Esophagus squamous epithelium (tissue), 5 donors: ENCODE results near the gene DNM3. TPM values are rescaled to one million over a fixed set of nuclear protein-coding genes. Genes with fewer than 3 reads are reported as not detected.

Experiments
- DNase-seq: peaks from one replicate; lab custom pipeline; 2025; lab: John Stamatoyannopoulos, UW
- H3K27ac ChIP-seq, 4 donors: fragments of 200-600 bp; sonication (generic); one replicate each; pipeline ENCODE4 v1.5.1; 2016 to 2019; ENCODE audit warnings: mild to moderate bottlenecking in 1 of 4
- H3K27me3 ChIP-seq, 4 donors: fragments of 200-600 bp; sonication (generic); 1 replicate in 3 of 4; 2 replicates in 1 of 4; pipeline versions ENCODE4 v1.5.1 to v1.6.0; 2017 to 2021; ENCODE audit warnings: antibody characterized with exemption in 1 of 4
- H3K36me3 ChIP-seq, 3 donors: fragments of 200-600 bp; sonication (generic); one replicate each; pipeline ENCODE4 v1.5.1; 2016 to 2019
- H3K4me1 ChIP-seq, 3 donors: fragments of 200-600 bp; sonication (generic); one replicate each; pipeline ENCODE4 v1.5.1; 2017 to 2019
- H3K4me3 ChIP-seq, 4 donors: fragments of 200-600 bp; sonication (generic); 1 replicate in 3 of 4; 2 replicates in 1 of 4; pipeline ENCODE4 v1.5.1; 2016 to 2019; ENCODE audit warnings: mild to moderate bottlenecking in 2 of 4, moderate library complexity in 1 of 4
- H3K9me3 ChIP-seq, 3 donors: fragments of 200-600 bp; sonication (generic); one replicate each; pipeline ENCODE4 v1.5.1; 2016 to 2019
- POLR2A ChIP-seq, 4 donors: fragments of 450-650 bp; IDR thresholded peaks; one replicate each; pipeline ENCODE4 v1.6.1; 2017; ENCODE audit warnings: antibody characterized with exemption in 4 of 4, mild to moderate bottlenecking in 4 of 4, moderate library complexity in 3 of 4
- whole genome bisulfite sequencing, 2 donors: methylation state at CpG; one replicate each; pipeline ENCODE4 v1.1.5; 2018; 5-methylcytosine and 5-hydroxymethylcytosine counted together
- intact Hi-C: fragments of 100-400 bp; cut with DNase I; formaldehyde crosslinking; loops from one replicate; pipeline ENCODE4 v1.15.0; 2022
- total RNA-seq, 4 donors: library from RNA; depleted of rRNA; stranded (reverse); fragments of >200 nt; gene quantifications; one replicate each; pipeline ENCODE4 v1.1.0, GENCODE V29; 2016
- TF ChIP-seq, protein P1 (sequence below), 6 experiments: fragments of 450-650 bp in 4 of 6; fragments of 200-600 bp in 2 of 6; sonication (generic) in 2 of 6; IDR thresholded peaks; one replicate each; pipeline ENCODE4 v1.5.1; 2016 to 2019; ENCODE audit warnings: antibody characterized with exemption in 6 of 6, mild to moderate bottlenecking in 4 of 6, moderate library complexity in 4 of 6
- donor health status: DM: yes; HTN: yes; CAD: no.

DNM3 gene
- total RNA-seq, 4 donors from 2014 or later = 0.91 to 3.2 (median 1.8) TPM

GRCh38 chr1:171901245-171901644, 59.9 kb downstream of the DNM3 start:
- no peak overlapping the region for H3K4me3 ChIP-seq
- peaks cover 0 to 22% (median 0%) of the 10 kb centered on the region in 3 donors for H3K4me1 ChIP-seq
- no peaks in the 10 kb centered on the region for H3K27me3 ChIP-seq
- WGBS, 2 donors = 92 to 96% methylated on average over 7 of the region's 7 CpGs
- H3K9me3 ChIP-seq = no peaks in the 10 kb centered on the region
- H3K36me3 ChIP-seq = no peaks in the 10 kb centered on the region
- TF ChIP-seq, protein P1, sequence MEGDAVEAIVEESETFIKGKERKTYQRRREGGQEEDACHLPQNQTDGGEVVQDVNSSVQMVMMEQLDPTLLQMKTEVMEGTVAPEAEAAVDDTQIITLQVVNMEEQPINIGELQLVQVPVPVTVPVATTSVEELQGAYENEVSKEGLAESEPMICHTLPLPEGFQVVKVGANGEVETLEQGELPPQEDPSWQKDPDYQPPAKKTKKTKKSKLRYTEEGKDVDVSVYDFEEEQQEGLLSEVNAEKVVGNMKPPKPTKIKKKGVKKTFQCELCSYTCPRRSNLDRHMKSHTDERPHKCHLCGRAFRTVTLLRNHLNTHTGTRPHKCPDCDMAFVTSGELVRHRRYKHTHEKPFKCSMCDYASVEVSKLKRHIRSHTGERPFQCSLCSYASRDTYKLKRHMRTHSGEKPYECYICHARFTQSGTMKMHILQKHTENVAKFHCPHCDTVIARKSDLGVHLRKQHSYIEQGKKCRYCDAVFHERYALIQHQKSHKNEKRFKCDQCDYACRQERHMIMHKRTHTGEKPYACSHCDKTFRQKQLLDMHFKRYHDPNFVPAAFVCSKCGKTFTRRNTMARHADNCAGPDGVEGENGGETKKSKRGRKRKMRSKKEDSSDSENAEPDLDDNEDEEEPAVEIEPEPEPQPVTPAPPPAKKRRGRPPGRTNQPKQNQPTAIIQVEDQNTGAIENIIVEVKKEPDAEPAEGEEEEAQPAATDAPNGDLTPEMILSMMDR (IDR thresholded peaks at IDR 0.05) = no peak
- TF ChIP-seq POLR2A (IDR thresholded peaks at IDR 0.05) = no peak
- intact Hi-C loops = no loop called here
- no peak overlapping the region for H3K27ac ChIP-seq
- no peak for DNase-seq

DNA sequence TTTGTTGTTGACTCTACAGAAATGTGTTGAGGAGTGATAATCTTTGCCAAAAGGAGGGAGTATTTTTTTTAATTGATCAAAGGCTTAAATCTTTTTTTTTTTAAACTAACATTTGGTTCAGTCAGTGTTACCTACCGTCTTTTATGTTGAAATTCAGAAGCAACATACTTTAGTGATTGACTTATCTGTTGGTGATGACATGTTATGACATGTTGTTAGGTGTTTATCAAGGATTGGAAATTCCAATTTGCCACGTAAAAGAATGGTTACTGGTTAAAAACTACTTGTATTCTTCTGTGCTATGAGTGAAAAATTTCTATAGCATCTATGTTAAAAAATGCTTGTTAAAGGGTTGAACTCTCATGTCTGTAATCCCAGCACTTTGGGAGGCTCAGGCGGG, 61.2 kb downstream of the DNM3 start:
- Histone ChIP-seq H3K4me3 (no peak overlapping the region), H3K27me3 (no peaks in the 10 kb centered on the region), H3K4me1 (peaks cover 0 to 22% (median 0%) of the 10 kb centered on the region in 3 donors), H3K27ac (no peak overlapping the region), H3K36me3 (no peaks in the 10 kb centered on the region), H3K9me3 (no peaks in the 10 kb centered on the region)
- 48 to 51% methylated on average over 3 of the region's 3 CpGs for WGBS, 2 donors
- no peak for DNase-seq
- TF ChIP-seq POLR2A (IDR thresholded peaks at IDR 0.05) = no peak
- TF ChIP-seq, protein P1 (IDR thresholded peaks at IDR 0.05) = no peak
- intact Hi-C loops = no loop called here

DNA sequence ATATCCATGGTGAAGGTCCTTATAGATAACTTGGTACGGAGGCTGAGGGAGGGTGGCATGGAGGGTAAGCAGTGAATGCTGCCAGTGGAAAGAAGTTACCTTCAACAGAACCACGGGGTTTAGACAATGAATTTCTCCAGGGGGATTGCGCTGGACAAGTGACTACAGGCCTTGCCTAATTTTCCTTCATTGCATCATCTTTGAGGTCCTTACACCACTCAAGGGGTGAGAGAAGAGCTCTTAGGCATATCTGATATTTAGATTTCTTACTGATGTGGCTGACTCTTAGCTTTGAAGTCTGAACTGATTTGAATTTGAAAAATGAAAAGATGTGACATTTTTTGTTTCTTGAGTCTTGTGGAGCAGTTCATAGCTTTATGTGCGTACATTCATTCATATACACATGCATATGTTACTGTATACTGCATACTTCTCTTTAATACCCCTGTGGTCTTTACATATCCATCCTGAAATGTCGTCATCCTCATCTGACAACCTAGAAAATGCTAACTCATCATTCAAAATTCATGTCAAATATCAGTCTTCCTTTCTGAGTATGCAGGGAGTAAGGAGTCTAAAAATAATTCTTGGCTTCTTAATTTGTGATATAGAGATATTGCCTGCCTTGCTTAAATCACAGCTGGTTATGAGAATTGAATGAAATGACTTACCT, 63.6 kb downstream of the DNM3 start:
- no peak for DNase-seq
- Histone ChIP-seq H3K4me1 (peaks cover 0 to 14% (median 0%) of the 10 kb centered on the region in 3 donors), H3K27me3 (no peaks in the 10 kb centered on the region), H3K36me3 (no peaks in the 10 kb centered on the region), H3K4me3 (no peak overlapping the region), H3K9me3 (no peaks in the 10 kb centered on the region), H3K27ac (no peak overlapping the region)
- TF ChIP-seq, protein P1 (IDR thresholded peaks at IDR 0.05) = no peak
- TF ChIP-seq POLR2A (IDR thresholded peaks at IDR 0.05) = no peak
- WGBS, 2 donors = 71 to 76% methylated on average over 5 of the region's 5 CpGs
- intact Hi-C loops = no loop called here

DNA sequence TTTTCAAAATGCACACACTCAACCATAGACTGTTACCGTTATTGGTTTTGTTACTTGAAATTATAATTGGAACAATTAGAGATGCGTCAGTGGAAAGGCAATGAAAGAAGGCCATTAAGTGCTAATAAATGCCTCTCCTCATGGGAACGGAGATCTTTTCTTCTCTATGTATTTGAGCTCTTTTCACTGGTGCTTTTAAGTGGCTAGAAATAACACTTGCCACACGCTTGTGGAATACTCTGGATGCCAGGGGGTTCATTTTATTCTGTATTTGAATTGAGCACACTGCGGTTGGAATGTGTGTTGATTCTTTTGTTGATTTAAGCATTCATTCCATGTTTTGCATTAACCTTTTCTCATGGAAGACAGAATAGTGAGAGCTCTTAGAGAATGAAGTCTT, 68.4 kb downstream of the DNM3 start:
- no peak for TF ChIP-seq POLR2A (IDR thresholded peaks at IDR 0.05)
- TF ChIP-seq, protein P1 (IDR thresholded peaks at IDR 0.05) = no peak
- Histone ChIP-seq H3K27me3 (no peaks in the 10 kb centered on the region), H3K4me1 (peaks cover 0 to 17% (median 4%) of the 10 kb centered on the region in 3 donors), H3K36me3 (no peaks in the 10 kb centered on the region), H3K4me3 (no peak overlapping the region), H3K9me3 (no peaks in the 10 kb centered on the region), H3K27ac (no peak overlapping the region)
- DNase-seq = no peak
- 74 to 78% methylated on average over 5 of the region's 5 CpGs for WGBS, 2 donors
- intact Hi-C loops = no loop called here

GRCh38 chr1:171910786-171911185, 69.5 kb downstream of the DNM3 start:
- no peak for DNase-seq
- peaks cover 0 to 17% (median 4%) of the 10 kb centered on the region in 3 donors for H3K4me1 ChIP-seq
- H3K27me3 ChIP-seq = no peaks in the 10 kb centered on the region
- TF ChIP-seq POLR2A (IDR thresholded peaks at IDR 0.05) = no peak
- TF ChIP-seq, protein P1 (IDR thresholded peaks at IDR 0.05) = no peak
- 41 to 44% methylated on average over 2 of the region's 2 CpGs for whole genome bisulfite sequencing, 2 donors
- intact Hi-C loops = no loop called here
- no peaks in the 10 kb centered on the region for H3K9me3 ChIP-seq
- no peaks in the 10 kb centered on the region for H3K36me3 ChIP-seq
- H3K27ac ChIP-seq = no peak overlapping the region
- no peak overlapping the region for H3K4me3 ChIP-seq
